ENCODE results near the gene PIK3R6.
"Not testable (repeated sequence)": the region's sequence is repeated elsewhere in the genome, so short reads cannot be mapped to it uniquely, and the experiment has no call there.

PIK3R6 gene

DNA sequence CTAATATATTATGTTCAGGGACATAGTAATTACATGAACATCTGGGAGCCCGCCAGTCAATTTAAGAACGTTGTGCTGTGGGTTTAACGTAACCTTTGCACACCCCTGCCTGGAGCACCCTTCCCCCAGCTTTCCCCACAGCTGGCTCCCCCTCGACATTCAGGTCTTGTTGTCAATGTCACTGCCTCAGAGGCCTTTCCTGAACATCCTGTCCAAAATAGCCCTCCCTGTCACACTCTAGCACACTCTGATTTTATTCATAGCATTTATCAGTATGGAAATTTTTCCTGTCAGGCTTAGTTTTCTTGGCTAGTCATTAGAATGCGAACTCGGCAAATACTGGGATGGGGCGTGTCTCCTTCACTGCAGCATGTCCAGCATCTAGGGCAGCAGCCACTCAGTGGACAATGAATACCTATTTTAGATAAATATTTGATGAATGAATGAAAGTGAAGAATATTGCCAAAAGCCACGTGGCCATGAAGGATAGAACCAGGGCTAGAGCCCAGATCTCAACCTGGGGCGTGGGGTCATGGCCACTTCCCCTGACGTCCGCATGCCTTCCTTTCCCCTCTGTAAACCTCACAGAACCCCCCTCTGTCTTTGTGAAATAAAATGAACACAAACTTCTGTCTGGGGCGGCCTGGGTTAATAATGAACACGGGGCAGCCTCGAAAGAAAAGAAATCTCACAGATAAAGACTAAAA lies 10.5 kb downstream of the PIK3R6 start:
- in situ Hi-C loops (cut with MboI; ENCODE audit: low sequenced_read_pairs): no loop called here

- in situ Hi-C loops (cut with MboI; ENCODE audit: low sequenced_read_pairs): not testable (repeated sequence)
These were observed 11.3 kb downstream of the PIK3R6 start for GRCh38 chr17:8856205-8856603.

DNA sequence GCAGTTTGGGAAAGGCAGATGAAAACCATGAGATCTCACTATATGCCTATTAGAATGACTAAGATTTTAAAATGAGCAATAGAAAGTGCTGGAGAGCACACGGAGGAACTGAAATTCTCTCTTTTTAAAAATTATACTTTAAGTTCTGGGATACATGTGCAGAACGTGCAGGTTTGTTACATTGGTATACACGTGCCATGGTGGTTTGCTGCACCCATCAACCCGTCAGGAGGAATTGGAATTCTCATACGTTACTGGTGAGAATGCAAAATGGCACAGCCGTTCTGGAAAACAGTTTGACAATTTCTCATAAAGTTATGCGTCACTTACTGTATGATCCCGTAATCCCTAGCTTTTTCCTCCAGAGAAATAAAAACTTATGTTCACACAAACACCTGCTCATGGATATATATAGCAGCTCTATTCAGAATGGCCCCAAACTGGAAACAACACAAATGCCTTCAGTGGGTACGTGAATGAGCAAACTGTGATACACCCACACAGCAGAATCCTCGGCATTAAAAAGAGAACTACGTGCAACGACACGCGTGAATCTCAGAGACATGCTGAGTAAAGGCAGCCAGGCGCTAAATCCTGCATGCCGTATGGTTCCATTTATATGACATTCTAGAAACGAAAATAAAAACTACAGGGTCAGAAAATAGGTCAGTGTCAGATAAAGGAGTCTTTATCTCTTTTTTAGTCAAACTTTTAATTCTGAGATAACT lies 11.8 kb downstream of the PIK3R6 start:
- in situ Hi-C loops (cut with MboI; ENCODE audit: low sequenced_read_pairs): no loop called here

DNA sequence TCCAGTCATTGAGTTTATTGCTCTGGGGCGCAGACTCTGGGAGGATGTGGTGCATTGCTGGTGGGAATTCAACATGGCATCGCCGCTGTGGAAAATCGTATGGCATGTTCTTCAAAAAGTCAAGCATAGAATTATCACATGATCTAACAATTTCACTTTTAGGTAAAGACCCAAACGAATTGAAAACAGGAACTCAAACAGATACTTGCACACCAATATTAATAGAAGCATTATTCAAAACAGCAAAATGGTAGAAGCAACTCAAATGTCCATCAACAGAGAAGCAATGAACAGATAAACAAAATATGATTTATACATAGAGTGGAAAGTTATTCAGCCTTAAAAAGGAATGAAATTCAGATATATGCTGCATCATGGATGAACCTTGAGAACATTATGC lies 15.9 kb downstream of the PIK3R6 start:
- in situ Hi-C loops (cut with MboI; ENCODE audit: low sequenced_read_pairs): no loop called here

DNA sequence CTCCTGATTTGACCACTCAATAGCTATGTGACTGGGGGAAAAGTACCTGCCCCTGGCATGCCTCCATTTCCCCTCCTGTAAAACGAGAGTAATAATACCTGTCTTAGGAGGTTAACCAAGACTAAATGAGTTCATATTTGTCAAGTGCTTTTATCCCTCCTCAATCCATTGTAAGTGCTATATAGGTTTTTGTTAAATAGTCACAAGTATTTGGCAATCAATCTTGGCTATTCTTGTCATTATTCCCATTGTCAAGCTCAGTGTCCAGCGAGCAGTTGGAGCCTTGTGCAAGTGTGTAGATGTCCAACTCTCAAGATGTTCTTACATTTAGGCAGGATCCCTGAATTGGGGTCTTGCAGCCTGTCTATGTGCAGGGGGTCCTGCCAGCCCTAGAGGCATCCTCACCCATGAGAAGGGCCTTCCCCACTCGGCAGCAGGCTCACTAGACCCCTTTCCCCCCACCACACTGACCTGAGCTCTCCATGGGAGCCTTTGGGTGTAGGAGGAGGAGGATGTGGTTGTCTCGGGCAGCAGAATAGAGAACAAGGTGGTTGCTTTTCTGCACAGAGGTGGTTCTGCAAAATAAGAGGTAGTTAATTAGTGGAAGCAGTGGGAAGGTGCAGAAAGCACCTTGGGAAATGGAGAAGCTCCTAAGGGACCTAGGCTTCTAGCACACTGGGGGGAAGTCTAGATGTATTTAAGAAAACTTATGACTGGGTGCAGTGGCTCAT lies 18.0 kb downstream of the PIK3R6 start:
- in situ Hi-C loops (cut with MboI; ENCODE audit: low sequenced_read_pairs): no loop called here

- in situ Hi-C loops (cut with MboI; ENCODE audit: low sequenced_read_pairs): no loop called here
These were observed 19.6 kb downstream of the PIK3R6 start for GRCh38 chr17:8847891-8848290.

DNA sequence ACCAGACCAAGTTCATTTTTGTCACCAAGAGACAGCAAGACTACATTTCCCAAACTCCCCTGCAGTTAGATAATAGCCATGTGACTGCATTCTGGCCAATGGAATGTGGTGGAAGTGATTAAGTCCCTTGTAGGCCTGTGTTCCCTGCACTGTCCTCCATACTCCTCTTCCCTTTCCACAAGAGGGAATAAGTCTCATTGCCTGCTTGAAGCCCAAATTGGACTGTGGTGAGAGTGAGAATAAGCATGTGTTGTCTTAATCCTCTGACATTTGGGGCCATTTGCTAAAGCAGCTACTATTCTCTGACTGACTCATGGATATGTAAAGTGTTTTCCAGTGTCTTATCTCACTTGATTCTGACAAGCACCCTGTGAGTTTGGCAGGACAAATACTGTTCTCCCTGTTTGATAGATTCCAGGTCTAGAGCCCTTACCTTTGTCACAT lies 20.7 kb downstream of the PIK3R6 start:
- in situ Hi-C loops (cut with MboI; ENCODE audit: low sequenced_read_pairs): no loop called here

GRCh38 chr17:8844229-8845218 lies 22.9 kb downstream of the PIK3R6 start:
- in situ Hi-C loops (cut with MboI; ENCODE audit: low sequenced_read_pairs): no loop called here

DNA sequence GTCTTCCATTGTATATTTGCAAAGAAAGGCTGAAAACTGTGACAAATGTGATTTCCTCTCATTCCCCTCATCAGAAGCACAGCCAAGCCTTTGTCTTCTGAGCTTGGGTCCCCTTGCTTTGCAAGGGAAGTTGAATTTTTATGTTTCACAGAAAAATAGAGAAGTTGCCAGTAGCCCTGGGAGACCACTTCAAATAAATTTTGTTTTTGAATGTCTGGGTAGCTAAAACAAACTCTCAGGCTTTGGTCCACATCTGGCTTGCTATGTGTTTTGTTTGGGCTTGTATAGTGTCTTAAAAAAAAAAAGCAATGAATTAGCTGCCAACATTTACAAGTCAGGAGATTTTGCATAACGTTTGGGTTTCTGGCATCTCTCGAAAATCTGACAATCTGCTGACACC lies 24.1 kb downstream of the PIK3R6 start:
- in situ Hi-C loops (cut with MboI; ENCODE audit: low sequenced_read_pairs): no loop called here

GRCh38 chr17:8841844-8842243 lies 25.6 kb downstream of the PIK3R6 start:
- in situ Hi-C loops (cut with MboI; ENCODE audit: low sequenced_read_pairs): no loop called here

DNA sequence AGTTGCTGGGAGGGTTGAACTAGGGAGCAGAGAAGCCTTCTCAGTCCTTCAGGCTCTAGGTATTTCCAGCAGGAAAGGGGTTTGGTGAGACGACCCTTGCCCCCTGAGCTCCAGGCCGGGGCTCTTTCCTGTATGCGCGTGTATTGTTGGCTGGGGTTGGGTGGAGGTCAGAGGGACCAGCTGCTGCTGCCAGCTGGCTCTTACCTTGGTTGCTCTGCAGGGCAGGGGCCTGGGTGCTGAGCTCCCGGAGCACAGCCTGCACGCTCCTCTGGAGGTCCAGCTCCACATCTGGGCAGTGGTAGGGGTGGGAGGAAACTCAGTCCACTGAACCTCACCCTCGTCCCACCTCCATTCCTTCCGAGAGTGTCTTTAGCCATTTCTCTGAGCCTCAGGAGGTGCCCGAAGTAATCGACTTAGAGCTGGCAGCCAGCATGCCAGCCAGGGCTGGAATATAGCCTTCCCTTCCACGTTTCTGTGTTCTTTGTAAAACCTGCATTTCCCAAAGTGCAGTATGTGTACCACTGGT lies 28.0 kb downstream of the PIK3R6 start:
- in situ Hi-C loops (cut with MboI; ENCODE audit: low sequenced_read_pairs): no loop called here

GRCh38 chr17:8838551-8839095 lies 28.9 kb downstream of the PIK3R6 start:
- in situ Hi-C loops (cut with MboI; ENCODE audit: low sequenced_read_pairs): no loop called here

DNA sequence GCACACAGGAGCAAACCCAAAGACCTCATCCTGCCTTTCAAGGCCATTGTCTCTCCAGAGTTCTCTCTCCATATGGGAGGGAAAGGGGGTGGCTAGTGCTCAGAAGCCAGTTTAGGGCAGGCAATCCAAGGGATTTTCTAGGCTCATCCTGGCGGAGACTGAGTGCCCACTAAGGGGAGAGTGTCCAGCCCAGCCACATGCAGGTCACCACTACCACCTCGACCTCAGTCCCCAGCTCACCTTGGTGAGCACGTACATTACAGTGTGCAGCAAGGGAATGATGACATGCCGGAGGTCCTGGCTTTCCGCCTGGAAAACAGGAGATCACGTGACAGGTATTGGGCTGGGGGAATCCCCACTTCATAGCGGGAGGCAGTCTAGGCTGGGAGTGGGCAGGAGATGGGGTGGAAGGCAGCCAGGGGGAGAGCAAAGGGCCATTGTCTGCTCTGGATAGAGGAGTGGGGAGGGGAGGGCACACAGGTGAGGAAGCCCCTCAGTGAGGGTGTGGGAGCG lies 29.9 kb downstream of the PIK3R6 start:
- in situ Hi-C loops (cut with MboI; ENCODE audit: low sequenced_read_pairs): no loop called here

- in situ Hi-C loops (cut with MboI; ENCODE audit: low sequenced_read_pairs): no loop called here
These were observed 30.5 kb downstream of the PIK3R6 start for GRCh38 chr17:8836821-8837562.

GRCh38 chr17:8835631-8836364 lies 31.7 kb downstream of the PIK3R6 start:
- in situ Hi-C loops (cut with MboI; ENCODE audit: low sequenced_read_pairs): no loop called here

DNA sequence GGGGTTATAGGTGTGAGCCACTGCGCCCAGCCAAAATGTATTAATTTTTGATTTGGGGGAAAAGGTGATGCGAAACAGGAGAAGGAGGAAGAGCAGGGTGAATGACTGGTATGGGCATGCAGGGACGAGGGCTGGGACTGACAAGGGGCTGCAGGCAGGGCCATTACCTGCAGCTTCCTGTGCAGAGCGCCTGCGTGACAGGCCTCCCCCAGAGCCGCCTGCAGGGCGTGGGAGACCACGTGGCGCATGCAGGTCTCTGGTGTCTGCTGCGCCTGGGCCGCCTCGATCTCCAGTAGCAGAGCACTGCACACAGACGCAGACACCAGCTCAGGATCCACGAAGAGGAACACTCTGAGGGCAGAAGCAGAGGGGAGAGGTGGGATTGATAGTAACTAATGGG lies 32.4 kb downstream of the PIK3R6 start:
- in situ Hi-C loops (cut with MboI; ENCODE audit: low sequenced_read_pairs): no loop called here

- in situ Hi-C loops (cut with MboI; ENCODE audit: low sequenced_read_pairs): no loop called here
These were observed 34.6 kb downstream of the PIK3R6 start for GRCh38 chr17:8832711-8833352.

DNA sequence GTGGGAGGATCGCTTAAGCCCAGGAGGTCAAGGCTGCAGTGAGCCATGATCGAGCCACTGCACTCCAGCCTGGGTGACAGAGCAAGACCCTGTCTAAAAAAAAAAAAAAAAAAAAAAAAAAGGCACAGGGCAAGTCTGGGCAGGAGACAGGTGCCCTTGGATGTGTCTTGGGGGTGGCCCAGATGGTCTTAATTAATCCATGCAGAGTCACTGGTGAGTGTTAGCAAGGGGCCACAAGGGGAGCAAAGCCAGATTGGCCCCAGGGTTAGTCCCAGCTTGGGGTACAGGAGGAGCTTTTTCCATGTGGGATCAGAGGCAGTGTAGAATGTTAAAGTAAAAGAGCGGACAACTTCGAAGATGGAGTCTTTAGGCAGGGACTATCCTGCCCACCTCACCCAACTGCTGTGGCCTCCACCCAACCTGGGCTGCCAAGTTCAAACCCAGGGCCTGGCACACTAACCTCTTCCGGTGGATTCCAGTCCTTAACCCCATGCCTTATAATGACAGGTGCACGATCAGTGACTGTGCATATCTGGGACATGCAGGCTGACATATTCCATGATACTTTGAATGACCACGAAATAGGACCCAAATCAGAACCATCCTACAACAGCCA lies 36.1 kb downstream of the PIK3R6 start:
- in situ Hi-C loops (cut with MboI; ENCODE audit: low sequenced_read_pairs): no loop called here

All from HL-60/S4 treated with retinoic acid at 250 ng/mL for 4 days and 3 days (cell line).